SU-DHL-6 (cell line): ENCODE data around the gene IPPK.

ENCODE experiments used
- EZH2phosphoT487 ChIP-seq: fragments of 200-600 bp; sonication (generic), shearing (Covaris generic); conservative IDR thresholded peaks from 2 replicates; pipeline ENCODE4 v1.6.1; 2018; ENCODE audit warnings: mild to moderate bottlenecking, antibody characterized with exemption, low read length, moderate library complexity, mixed read lengths
- TF ChIP-seq, protein P1 (sequence below): fragments of 200-600 bp; sonication (generic); IDR thresholded peaks from one replicate; pipeline ENCODE4 v1.5.1; 2017; ENCODE audit warnings: antibody characterized with exemption, mild to moderate bottlenecking, low read length, moderate library complexity; ENCODE audit not compliant: insufficient read depth, poor library complexity, severe bottlenecking

GRCh38 chr9:92644278-92644677 lies 25.7 kb downstream of the IPPK start:
- TF ChIP-seq, protein P1, sequence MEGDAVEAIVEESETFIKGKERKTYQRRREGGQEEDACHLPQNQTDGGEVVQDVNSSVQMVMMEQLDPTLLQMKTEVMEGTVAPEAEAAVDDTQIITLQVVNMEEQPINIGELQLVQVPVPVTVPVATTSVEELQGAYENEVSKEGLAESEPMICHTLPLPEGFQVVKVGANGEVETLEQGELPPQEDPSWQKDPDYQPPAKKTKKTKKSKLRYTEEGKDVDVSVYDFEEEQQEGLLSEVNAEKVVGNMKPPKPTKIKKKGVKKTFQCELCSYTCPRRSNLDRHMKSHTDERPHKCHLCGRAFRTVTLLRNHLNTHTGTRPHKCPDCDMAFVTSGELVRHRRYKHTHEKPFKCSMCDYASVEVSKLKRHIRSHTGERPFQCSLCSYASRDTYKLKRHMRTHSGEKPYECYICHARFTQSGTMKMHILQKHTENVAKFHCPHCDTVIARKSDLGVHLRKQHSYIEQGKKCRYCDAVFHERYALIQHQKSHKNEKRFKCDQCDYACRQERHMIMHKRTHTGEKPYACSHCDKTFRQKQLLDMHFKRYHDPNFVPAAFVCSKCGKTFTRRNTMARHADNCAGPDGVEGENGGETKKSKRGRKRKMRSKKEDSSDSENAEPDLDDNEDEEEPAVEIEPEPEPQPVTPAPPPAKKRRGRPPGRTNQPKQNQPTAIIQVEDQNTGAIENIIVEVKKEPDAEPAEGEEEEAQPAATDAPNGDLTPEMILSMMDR, result no peak
- no peak for TF ChIP-seq EZH2phosphoT487
